Measurements from ENCODE around the gene RIT1. TPM values are rescaled to one million over a fixed set of nuclear protein-coding genes. Genes with fewer than 3 reads are reported as not detected.

The RIT1 gene
- total RNA-seq, 4 donors from 2014 or later: 12.8 to 65.6 (median 41.8) TPM

GRCh38 chr1:155892796-155893195, 18.4 kb downstream of the RIT1 start:
- Histone ChIP-seq H3K4me1 (peaks cover 0 to 8% of the 10 kb centered on the region in 2 donors), H3K36me3 (no peaks in the 10 kb centered on the region), H3K9me3 (no peaks in the 10 kb centered on the region), H3K4me3 (no peak overlapping the region), H3K27ac (peak overlapping the region; percentile 64 to 76), H3K27me3 (no peaks in the 10 kb centered on the region)
- TF ChIP-seq POLR2A (IDR thresholded peaks at IDR 0.05) (no peak), CTCF (IDR thresholded peaks at IDR 0.05) (no peak)
- intact Hi-C loops (cut with DNase I; ENCODE audit: low total_unique reads): no loop called here
- DNase-seq: no peak

- Histone ChIP-seq H3K27ac (no peak overlapping the region), H3K4me3 (no peak overlapping the region), H3K4me1 (peaks cover 0 to 8% of the 10 kb centered on the region in 2 donors), H3K9me3 (no peaks in the 10 kb centered on the region), H3K36me3 (no peaks in the 10 kb centered on the region), H3K27me3 (no peaks in the 10 kb centered on the region)
- no peak for DNase-seq
- TF ChIP-seq POLR2A (IDR thresholded peaks at IDR 0.05): no peak
- TF ChIP-seq CTCF (IDR thresholded peaks at IDR 0.05): no peak
- intact Hi-C loops (cut with DNase I; ENCODE audit: low total_unique reads): no loop called here
These were observed 20.9 kb downstream of the RIT1 start for GRCh38 chr1:155890251-155890650.

- H3K36me3 ChIP-seq: no peaks in the 10 kb centered on the region
- intact Hi-C loops (cut with DNase I; ENCODE audit: low total_unique reads): no loop called here
- H3K4me3 ChIP-seq: no peak overlapping the region
- H3K27ac ChIP-seq: no peak overlapping the region
- no peaks in the 10 kb centered on the region for H3K9me3 ChIP-seq
- TF ChIP-seq POLR2A (IDR thresholded peaks at IDR 0.05) (no peak), CTCF (IDR thresholded peaks at IDR 0.05) (no peak)
- DNase-seq: no peak
- no peaks in the 10 kb centered on the region for H3K27me3 ChIP-seq
- peaks cover 0 to 8% of the 10 kb centered on the region in 2 donors for H3K4me1 ChIP-seq
These were observed 21.6 kb downstream of the RIT1 start for GRCh38 chr1:155889566-155889965.

GRCh38 chr1:155888481-155888880, 22.7 kb downstream of the RIT1 start:
- peaks cover 0 to 7% of the 10 kb centered on the region in 2 donors for H3K4me1 ChIP-seq
- no peak overlapping the region for H3K27ac ChIP-seq
- no peak for DNase-seq
- H3K27me3 ChIP-seq: no peaks in the 10 kb centered on the region
- TF ChIP-seq CTCF (IDR thresholded peaks at IDR 0.05) (no peak), POLR2A (IDR thresholded peaks at IDR 0.05) (no peak)
- H3K36me3 ChIP-seq: no peaks in the 10 kb centered on the region
- no peak overlapping the region for H3K4me3 ChIP-seq
- H3K9me3 ChIP-seq: no peaks in the 10 kb centered on the region
- intact Hi-C loops (cut with DNase I; ENCODE audit: low total_unique reads): no loop called here

- H3K27me3 ChIP-seq: no peaks in the 10 kb centered on the region
- no peaks in the 10 kb centered on the region for H3K4me1 ChIP-seq
- no peak overlapping the region for H3K4me3 ChIP-seq
- intact Hi-C loops (cut with DNase I; ENCODE audit: low total_unique reads): no loop called here
- no peak overlapping the region for H3K27ac ChIP-seq
- H3K36me3 ChIP-seq: no peaks in the 10 kb centered on the region
- no peak for DNase-seq
- no peaks in the 10 kb centered on the region for H3K9me3 ChIP-seq
- TF ChIP-seq CTCF (IDR thresholded peaks at IDR 0.05) (no peak), POLR2A (IDR thresholded peaks at IDR 0.05) (no peak)
These were observed 26.2 kb downstream of the RIT1 start for GRCh38 chr1:155884982-155885381.
